ENCODE measurements around the gene CDK5R2.

DNA sequence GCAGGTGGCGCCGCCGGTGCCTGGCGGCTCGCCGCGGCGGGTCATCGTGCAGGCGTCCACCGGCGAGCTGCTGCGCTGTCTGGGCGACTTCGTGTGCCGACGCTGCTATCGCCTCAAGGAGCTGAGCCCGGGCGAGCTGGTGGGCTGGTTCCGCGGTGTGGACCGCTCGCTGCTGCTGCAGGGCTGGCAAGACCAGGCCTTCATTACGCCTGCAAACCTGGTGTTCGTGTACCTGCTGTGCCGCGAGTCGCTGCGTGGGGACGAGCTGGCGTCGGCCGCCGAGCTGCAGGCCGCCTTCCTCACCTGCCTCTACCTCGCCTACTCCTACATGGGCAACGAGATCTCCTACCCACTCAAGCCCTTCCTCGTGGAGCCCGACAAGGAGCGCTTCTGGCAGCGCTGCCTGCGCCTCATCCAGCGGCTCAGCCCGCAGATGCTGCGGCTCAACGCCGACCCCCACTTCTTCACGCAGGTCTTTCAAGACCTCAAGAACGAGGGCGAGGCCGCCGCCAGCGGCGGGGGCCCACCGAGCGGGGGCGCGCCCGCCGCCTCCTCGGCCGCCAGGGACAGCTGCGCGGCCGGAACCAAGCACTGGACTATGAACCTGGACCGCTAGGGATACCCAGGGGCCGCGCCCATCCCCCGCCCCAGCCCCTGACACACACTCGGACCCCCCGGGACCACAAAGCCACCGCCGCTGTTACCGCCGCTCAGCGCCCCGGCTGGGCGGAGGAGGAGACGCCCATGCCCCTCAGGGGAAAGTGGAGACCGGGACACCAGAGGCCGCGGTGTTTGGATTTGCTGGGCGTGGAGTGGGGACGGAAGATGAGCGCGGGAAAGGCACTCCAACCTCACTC, 1.1 kb downstream of the CDK5R2 start:
- TF ChIP-seq, protein P1, sequence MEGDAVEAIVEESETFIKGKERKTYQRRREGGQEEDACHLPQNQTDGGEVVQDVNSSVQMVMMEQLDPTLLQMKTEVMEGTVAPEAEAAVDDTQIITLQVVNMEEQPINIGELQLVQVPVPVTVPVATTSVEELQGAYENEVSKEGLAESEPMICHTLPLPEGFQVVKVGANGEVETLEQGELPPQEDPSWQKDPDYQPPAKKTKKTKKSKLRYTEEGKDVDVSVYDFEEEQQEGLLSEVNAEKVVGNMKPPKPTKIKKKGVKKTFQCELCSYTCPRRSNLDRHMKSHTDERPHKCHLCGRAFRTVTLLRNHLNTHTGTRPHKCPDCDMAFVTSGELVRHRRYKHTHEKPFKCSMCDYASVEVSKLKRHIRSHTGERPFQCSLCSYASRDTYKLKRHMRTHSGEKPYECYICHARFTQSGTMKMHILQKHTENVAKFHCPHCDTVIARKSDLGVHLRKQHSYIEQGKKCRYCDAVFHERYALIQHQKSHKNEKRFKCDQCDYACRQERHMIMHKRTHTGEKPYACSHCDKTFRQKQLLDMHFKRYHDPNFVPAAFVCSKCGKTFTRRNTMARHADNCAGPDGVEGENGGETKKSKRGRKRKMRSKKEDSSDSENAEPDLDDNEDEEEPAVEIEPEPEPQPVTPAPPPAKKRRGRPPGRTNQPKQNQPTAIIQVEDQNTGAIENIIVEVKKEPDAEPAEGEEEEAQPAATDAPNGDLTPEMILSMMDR (IDR thresholded peaks at IDR 0.05; ENCODE audit: poor library complexity, severe bottlenecking) = no peak
- TF ChIP-seq SMC3 (conservative IDR thresholded peaks at IDR 0.05; ENCODE audit: poor library complexity) (no peak), EP300 (conservative IDR thresholded peaks at IDR 0.05; ENCODE audit: poor library complexity, severe bottlenecking) (no peak), MXI1 (conservative IDR thresholded peaks at IDR 0.05; ENCODE audit: poor library complexity, severe bottlenecking) (peak; percentile 18)

Measured in neural cell (in vitro differentiated cells).